ENCODE results near the gene CLTRN.

The CLTRN gene

GRCh38 chrX:15646543-15646942, 18.1 kb downstream of the CLTRN start:
- no peak for DNase-seq

- no peak for DNase-seq
Measured at GRCh38 chrX:15646031-15646430, 18.6 kb downstream of the CLTRN start.

- no peak for DNase-seq
Measured at GRCh38 chrX:15645266-15645665, 19.3 kb downstream of the CLTRN start.

- no peak for DNase-seq
Measured at GRCh38 chrX:15644560-15644872, 20.1 kb downstream of the CLTRN start.

- DNase-seq, result no peak
Measured at GRCh38 chrX:15643786-15644559, 20.6 kb downstream of the CLTRN start.

- DNase-seq, result no peak
Measured at GRCh38 chrX:15631637-15632036, 33.0 kb downstream of the CLTRN start.

GRCh38 chrX:15623054-15623453, 41.6 kb downstream of the CLTRN start:
- DNase-seq, result no peak

- no peak for DNase-seq
Measured at GRCh38 chrX:15619053-15619755, 45.4 kb downstream of the CLTRN start.

GRCh38 chrX:15617111-15617510, 47.5 kb downstream of the CLTRN start:
- no peak for DNase-seq

GRCh38 chrX:15616531-15616930, 48.1 kb downstream of the CLTRN start:
- no peak for DNase-seq

GRCh38 chrX:15607067-15607466, 57.5 kb downstream of the CLTRN start:
- DNase-seq, result no peak

- DNase-seq, result no peak
Measured at GRCh38 chrX:15606136-15606535, 58.5 kb downstream of the CLTRN start.

GRCh38 chrX:15605226-15605625, 59.4 kb downstream of the CLTRN start:
- DNase-seq, result no peak

- DNase-seq, result no peak
Measured at GRCh38 chrX:15602761-15603160, 61.8 kb downstream of the CLTRN start.

- DNase-seq, result no peak
Measured at GRCh38 chrX:15601932-15602331, 62.7 kb downstream of the CLTRN start.

- no peak for DNase-seq
Measured at GRCh38 chrX:15600745-15601144, 63.9 kb downstream of the CLTRN start, which contains the start of gene ACE2. ACE2 (minus strand) TSS chrX:15600960; CDS start chrX:15600911, 49 bp downstream.

GRCh38 chrX:15600049-15600448, 64.6 kb downstream of the CLTRN start:
- DNase-seq, result no peak

GRCh38 chrX:15599461-15599860, 65.1 kb downstream of the CLTRN start:
- DNase-seq, result no peak

GRCh38 chrX:15598026-15598425, 66.6 kb downstream of the CLTRN start:
- no peak for DNase-seq

GRCh38 chrX:15594371-15594770, 70.2 kb downstream of the CLTRN start:
- no peak for DNase-seq

- DNase-seq, result no peak
Measured at GRCh38 chrX:15579778-15580747, 84.5 kb downstream of the CLTRN start.

Measured in NCI-H1694 (cell line).